Adrenal gland (tissue), 5 donors: Measurements from ENCODE around the gene ACTL7B.

Source experiments
- POLR2A ChIP-seq, 2 donors: fragments of 450-650 bp; IDR thresholded peaks; one replicate each; pipeline ENCODE4 v1.6.1; 2017; ENCODE audit warnings: antibody characterized with exemption in 2 of 2, mild to moderate bottlenecking in 2 of 2, moderate library complexity in 1 of 2
- TF ChIP-seq, protein P1 (sequence below), 6 experiments: fragments of 450-650 bp in 4 of 6; fragments of 200-600 bp in 2 of 6; sonication (generic) in 1 of 6; IDR thresholded peaks; 1 replicate in 5 of 6; 2 replicates in 1 of 6; pipeline versions ENCODE4 v1.5.1 to v1.8.0; 2016 to 2021; ENCODE audit warnings: antibody characterized with exemption in 6 of 6, mild to moderate bottlenecking in 2 of 6, moderate library complexity in 1 of 6
- donor health status: DM: no; HTN: no; CAD: no.

- TF ChIP-seq POLR2A (IDR thresholded peaks at IDR 0.05): no peak
- TF ChIP-seq, protein P1, sequence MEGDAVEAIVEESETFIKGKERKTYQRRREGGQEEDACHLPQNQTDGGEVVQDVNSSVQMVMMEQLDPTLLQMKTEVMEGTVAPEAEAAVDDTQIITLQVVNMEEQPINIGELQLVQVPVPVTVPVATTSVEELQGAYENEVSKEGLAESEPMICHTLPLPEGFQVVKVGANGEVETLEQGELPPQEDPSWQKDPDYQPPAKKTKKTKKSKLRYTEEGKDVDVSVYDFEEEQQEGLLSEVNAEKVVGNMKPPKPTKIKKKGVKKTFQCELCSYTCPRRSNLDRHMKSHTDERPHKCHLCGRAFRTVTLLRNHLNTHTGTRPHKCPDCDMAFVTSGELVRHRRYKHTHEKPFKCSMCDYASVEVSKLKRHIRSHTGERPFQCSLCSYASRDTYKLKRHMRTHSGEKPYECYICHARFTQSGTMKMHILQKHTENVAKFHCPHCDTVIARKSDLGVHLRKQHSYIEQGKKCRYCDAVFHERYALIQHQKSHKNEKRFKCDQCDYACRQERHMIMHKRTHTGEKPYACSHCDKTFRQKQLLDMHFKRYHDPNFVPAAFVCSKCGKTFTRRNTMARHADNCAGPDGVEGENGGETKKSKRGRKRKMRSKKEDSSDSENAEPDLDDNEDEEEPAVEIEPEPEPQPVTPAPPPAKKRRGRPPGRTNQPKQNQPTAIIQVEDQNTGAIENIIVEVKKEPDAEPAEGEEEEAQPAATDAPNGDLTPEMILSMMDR (IDR thresholded peaks at IDR 0.05): no peak
These were observed 8.7 kb upstream of the ACTL7B start for GRCh38 chr9:108864446-108864845.
